SK-N-SH (cell line): ENCODE results near the gene PCED1A. TPM values are rescaled to one million over a fixed set of nuclear protein-coding genes. Genes with fewer than 3 reads are reported as not detected.

Experiments used
- CTCF ChIA-PET: fragments of 300-600, 350-600 bp; formaldehyde crosslinking; extraction: SDS; loops from one replicate; lab custom pipeline; 2021; lab: Yijun Ruan, JAX
- POLR2A ChIA-PET: fragments of 350-600 bp; sonication (Branson Sonifier 250); formaldehyde crosslinking; extraction: SDS; loops from one replicate; lab custom pipeline; 2020; ENCODE audit warnings: antibody characterized with exemption, inconsistent platforms; lab: Yijun Ruan, JAX
- DNase-seq: peaks from one replicate; pipeline ENCODE4 v3.0.0; 2012
- H2AFZ ChIP-seq: fragments of 200-600 bp; sonication (generic); 2 replicates; pipeline ENCODE4 v1.8.1; 2016; ENCODE audit warnings: antibody characterized with exemption, mild to moderate bottlenecking, low read depth
- H3F3A ChIP-seq: fragments of 200-600 bp; sonication (generic); replicated peaks from 2 replicates; pipeline ENCODE3; 2016; ENCODE audit warnings: antibody characterized with exemption, mild to moderate bottlenecking; ENCODE audit not compliant: insufficient read depth
- H3K27ac ChIP-seq, 2 experiments: fragments of 200-500 bp in 1 of 2; fragments of 200-600 bp in 1 of 2; sonication (Bioruptor generic) in 1 of 2; sonication (generic), shearing (Covaris generic) in 1 of 2; 2 replicates each; pipeline versions ENCODE4 v1.5.1 to v1.6.1; 2014 to 2016; ENCODE audit warnings: low read depth in 2 of 2, inconsistent platforms in 1 of 2, low read length in 1 of 2, mild to moderate bottlenecking in 1 of 2, mixed read lengths in 1 of 2
- H3K27me3 ChIP-seq: fragments of 200-600 bp; sonication (generic), shearing (Covaris generic); 2 replicates; pipeline ENCODE4 v1.6.1; 2016; ENCODE audit warnings: mixed run types; ENCODE audit not compliant: insufficient read depth
- H3K36me3 ChIP-seq, 2 experiments: fragments of 200-500 bp in 1 of 2; fragments of 200-600 bp in 1 of 2; sonication (Bioruptor generic) in 1 of 2; sonication (generic) in 1 of 2; replicated peaks in 1 of 2; 2 replicates each; pipeline versions ENCODE3 to v1.5.1; 2014 to 2016; ENCODE audit warnings: low read length in 1 of 2, mild to moderate bottlenecking in 1 of 2; ENCODE audit not compliant: insufficient read depth in 2 of 2, control insufficient read depth in 1 of 2
- H3K4me1 ChIP-seq, 2 experiments: fragments of 200-500 bp in 1 of 2; fragments of 200-600 bp in 1 of 2; sonication (Bioruptor generic) in 1 of 2; sonication (generic), shearing (Covaris generic) in 1 of 2; 2 replicates each; pipeline versions ENCODE4 v1.5.1 to v1.6.1; 2014 to 2016; ENCODE audit warnings: low read depth in 1 of 2, low read length in 1 of 2, mixed run types in 1 of 2; ENCODE audit not compliant: insufficient read depth in 2 of 2, control insufficient read depth in 1 of 2
- H3K4me2 ChIP-seq: fragments of 200-600 bp; sonication (generic), shearing (Covaris generic); 2 replicates; pipeline ENCODE4 v1.6.1; 2017; ENCODE audit warnings: mixed run types
- H3K4me3 ChIP-seq, 2 experiments: fragments of 200-500 bp in 1 of 2; fragments of 200-600 bp in 1 of 2; sonication (Bioruptor generic) in 1 of 2; sonication (generic), shearing (Covaris generic) in 1 of 2; 2 replicates each; pipeline versions ENCODE4 v1.5.1 to v1.8.1; 2014 to 2016; ENCODE audit warnings: low read depth in 2 of 2, inconsistent platforms in 1 of 2, low read length in 1 of 2, mild to moderate bottlenecking in 1 of 2, mixed read lengths in 1 of 2, moderate library complexity in 1 of 2
- H3K79me2 ChIP-seq: fragments of 200-600 bp; sonication (generic); 2 replicates; pipeline ENCODE4 v1.8.1; 2017; ENCODE audit warnings: mild to moderate bottlenecking; ENCODE audit not compliant: insufficient read depth
- H3K9ac ChIP-seq: fragments of 200-600 bp; sonication (generic); 2 replicates; pipeline ENCODE4 v1.6.1; 2017; ENCODE audit warnings: mixed run types
- H3K9me2 ChIP-seq: fragments of 200-600 bp; sonication (generic); 2 replicates; pipeline ENCODE4 v1.6.1; 2017; ENCODE audit warnings: mixed run types
- H3K9me3 ChIP-seq: fragments of 200-600 bp; sonication (generic); 2 replicates; pipeline ENCODE4 v1.6.1; 2017; ENCODE audit warnings: mixed run types, mild to moderate bottlenecking, moderate library complexity
- H4K20me1 ChIP-seq: fragments of 200-600 bp; sonication (generic); 2 replicates; pipeline ENCODE4 v1.6.1; 2017; ENCODE audit warnings: mild to moderate bottlenecking, mixed run types; ENCODE audit not compliant: insufficient read depth
- EP300 ChIP-seq, 2 experiments: IDR thresholded peaks; 2 replicates each; pipeline versions ENCODE4 v1.4.0 to v1.6.1; 2012; ENCODE audit warnings: borderline replicate concordance in 1 of 2, low read depth in 1 of 2, low read length in 1 of 2
- FOSL2 ChIP-seq: IDR thresholded peaks from 2 replicates; pipeline ENCODE4 v1.4.0; 2012; ENCODE audit warnings: low read depth, mild to moderate bottlenecking, moderate library complexity, borderline replicate concordance
- FOXJ3 ChIP-seq: sonication (generic); formaldehyde crosslinking; IDR thresholded peaks from 2 replicates; pipeline ENCODE4 v1.5.1; 2020; ENCODE audit warnings: mild to moderate bottlenecking, missing genetic modification reagents
- GABPA ChIP-seq: IDR thresholded peaks from 2 replicates; pipeline ENCODE4 v1.4.0; 2012; ENCODE audit warnings: low read depth, mild to moderate bottlenecking
- GATA2 ChIP-seq: sonication (generic); formaldehyde crosslinking; IDR thresholded peaks from 2 replicates; pipeline ENCODE4 v1.5.0; 2020; ENCODE audit warnings: mild to moderate bottlenecking, missing genetic modification reagents
- NFIC ChIP-seq: IDR thresholded peaks from 2 replicates; pipeline ENCODE4 v1.4.0; 2012; ENCODE audit warnings: borderline replicate concordance
- POLR2AphosphoS5 ChIP-seq: IDR thresholded peaks from 2 replicates; pipeline ENCODE4 v1.6.1; 2012; ENCODE audit warnings: low read depth, low read length
- RXRA ChIP-seq: IDR thresholded peaks from 2 replicates; pipeline ENCODE4 v1.4.0; 2012; ENCODE audit warnings: low read depth, mild to moderate bottlenecking, borderline replicate concordance
- WGBS: methylation state at CpG from one replicate; pipeline ENCODE4 v1.1.6; 2017; ENCODE audit warnings: low lambda C conversion rate; 5-methylcytosine and 5-hydroxymethylcytosine counted together
- polyA plus RNA-seq, 3 experiments: library from polyadenylated mRNA; depleted of rRNA; stranded (reverse); fragments of >200 nt; gene quantifications; 2 replicates each; pipeline ENCODE4 v1.2.3, GENCODE V29; 2012
- TF ChIP-seq, protein P1 (sequence below): fragments of 200-600 bp; sonication (generic); IDR thresholded peaks from 2 replicates; pipeline ENCODE4 v1.6.1; 2017; ENCODE audit warnings: antibody characterized with exemption, mild to moderate bottlenecking, moderate library complexity
- TF ChIP-seq, protein P2 (sequence below): IDR thresholded peaks from 2 replicates; pipeline ENCODE4 v1.4.0; 2012; ENCODE audit warnings: low read depth, borderline replicate concordance
- TF ChIP-seq, protein P3 (sequence below): IDR thresholded peaks from 2 replicates; pipeline ENCODE4 v1.4.0; 2012; ENCODE audit warnings: low read depth
- TF ChIP-seq, protein P4 (sequence below): fragments of 150-350 bp; IDR thresholded peaks from 2 replicates; pipeline ENCODE4 v1.6.1; 2016; ENCODE audit warnings: mild to moderate bottlenecking, low read depth, low read length
- TF ChIP-seq, protein P5 (sequence below): fragments of 150-350 bp; IDR thresholded peaks from 2 replicates; pipeline ENCODE4 v1.6.1; 2017; ENCODE audit warnings: antibody characterized with exemption, low read length, low read depth, borderline replicate concordance

The PCED1A gene
- polyA plus RNA-seq, 1 of the 3 experiments (the other 2 are of a cell fraction) = 65.2 TPM

DNA sequence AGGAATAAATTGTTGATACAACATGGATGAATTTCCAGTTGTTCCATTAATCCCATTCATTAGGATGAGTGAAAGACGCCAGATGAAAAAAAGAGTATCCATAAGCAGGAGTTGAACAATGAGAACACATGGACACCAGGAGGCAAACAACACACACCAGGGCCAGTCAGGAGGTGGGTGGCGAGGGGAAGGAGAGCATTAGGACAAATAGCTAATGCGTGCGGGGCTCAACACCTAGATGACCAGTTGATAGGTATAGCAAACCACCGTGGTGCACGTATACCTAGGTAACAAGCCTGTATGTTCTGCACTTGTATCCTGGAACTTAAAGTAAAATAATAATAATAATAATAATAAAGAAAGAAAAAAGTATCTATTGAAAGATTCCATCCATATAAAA lies 11.1 kb downstream of the PCED1A start:
- H3K27ac ChIP-seq = no peak overlapping the region
- DNase-seq = no peak
- ChIA-PET CTCF (no interaction called here), POLR2A (no interaction called here)
- no peaks in the 10 kb centered on the region for H3K36me3 ChIP-seq
- no peak overlapping the region for H3K4me3 ChIP-seq
- 49% methylated on average over 6 of the region's 6 CpGs for whole genome bisulfite sequencing
- no peaks in the 10 kb centered on the region for H3K9me3 ChIP-seq
- no peak overlapping the region for H3K9ac ChIP-seq
- H3K79me2 ChIP-seq = no peaks in the 10 kb centered on the region
- peaks cover 15% of the 10 kb centered on the region for H3F3A ChIP-seq
- H3K4me1 ChIP-seq = peaks cover 0 to 6% of the 10 kb centered on the region in 2 experiments; a peak in 1 of 4 replicates
- TF ChIP-seq GABPA (no peak), GATA2 (no peak), FOXJ3 (CRISPR knock-in tag) (no peak)
- TF ChIP-seq, protein P1, sequence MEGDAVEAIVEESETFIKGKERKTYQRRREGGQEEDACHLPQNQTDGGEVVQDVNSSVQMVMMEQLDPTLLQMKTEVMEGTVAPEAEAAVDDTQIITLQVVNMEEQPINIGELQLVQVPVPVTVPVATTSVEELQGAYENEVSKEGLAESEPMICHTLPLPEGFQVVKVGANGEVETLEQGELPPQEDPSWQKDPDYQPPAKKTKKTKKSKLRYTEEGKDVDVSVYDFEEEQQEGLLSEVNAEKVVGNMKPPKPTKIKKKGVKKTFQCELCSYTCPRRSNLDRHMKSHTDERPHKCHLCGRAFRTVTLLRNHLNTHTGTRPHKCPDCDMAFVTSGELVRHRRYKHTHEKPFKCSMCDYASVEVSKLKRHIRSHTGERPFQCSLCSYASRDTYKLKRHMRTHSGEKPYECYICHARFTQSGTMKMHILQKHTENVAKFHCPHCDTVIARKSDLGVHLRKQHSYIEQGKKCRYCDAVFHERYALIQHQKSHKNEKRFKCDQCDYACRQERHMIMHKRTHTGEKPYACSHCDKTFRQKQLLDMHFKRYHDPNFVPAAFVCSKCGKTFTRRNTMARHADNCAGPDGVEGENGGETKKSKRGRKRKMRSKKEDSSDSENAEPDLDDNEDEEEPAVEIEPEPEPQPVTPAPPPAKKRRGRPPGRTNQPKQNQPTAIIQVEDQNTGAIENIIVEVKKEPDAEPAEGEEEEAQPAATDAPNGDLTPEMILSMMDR = no peak
- H3K4me2 ChIP-seq = no peak overlapping the region
- no peaks in the 10 kb centered on the region for H3K9me2 ChIP-seq
- H3K27me3 ChIP-seq = no peaks in the 10 kb centered on the region
- H2AFZ ChIP-seq = no peak overlapping the region
- H4K20me1 ChIP-seq = no peaks in the 10 kb centered on the region

DNA sequence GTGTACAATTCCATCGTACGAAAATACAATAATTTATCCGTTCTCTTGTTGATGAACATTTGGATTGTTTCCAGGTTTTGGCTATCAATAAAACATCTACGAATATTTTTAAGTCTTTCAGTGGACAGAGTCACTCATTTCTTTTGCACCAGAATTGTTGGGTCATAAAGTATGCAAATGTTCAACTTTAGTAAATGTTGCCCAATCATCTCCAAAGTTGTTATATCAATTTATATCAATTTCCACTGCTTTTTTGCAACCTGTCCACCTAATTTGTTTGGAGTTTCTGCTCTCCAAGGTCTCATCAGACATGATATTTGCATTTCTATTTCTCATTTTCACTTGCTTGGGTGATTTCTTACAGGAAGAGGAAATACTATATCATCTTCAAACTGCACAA lies 13.8 kb downstream of the PCED1A start:
- WGBS = 55% methylated on average over 4 of the region's 4 CpGs
- no peak overlapping the region for H3K9ac ChIP-seq
- H3K4me3 ChIP-seq = no peak overlapping the region
- peaks cover 2 to 3% of the 10 kb centered on the region in 2 experiments; a peak in 2 of 4 replicates for H3K4me1 ChIP-seq
- TF ChIP-seq FOXJ3 (CRISPR knock-in tag) = no peak
- TF ChIP-seq RXRA = no peak
- TF ChIP-seq NFIC = no peak
- TF ChIP-seq, protein P2, sequence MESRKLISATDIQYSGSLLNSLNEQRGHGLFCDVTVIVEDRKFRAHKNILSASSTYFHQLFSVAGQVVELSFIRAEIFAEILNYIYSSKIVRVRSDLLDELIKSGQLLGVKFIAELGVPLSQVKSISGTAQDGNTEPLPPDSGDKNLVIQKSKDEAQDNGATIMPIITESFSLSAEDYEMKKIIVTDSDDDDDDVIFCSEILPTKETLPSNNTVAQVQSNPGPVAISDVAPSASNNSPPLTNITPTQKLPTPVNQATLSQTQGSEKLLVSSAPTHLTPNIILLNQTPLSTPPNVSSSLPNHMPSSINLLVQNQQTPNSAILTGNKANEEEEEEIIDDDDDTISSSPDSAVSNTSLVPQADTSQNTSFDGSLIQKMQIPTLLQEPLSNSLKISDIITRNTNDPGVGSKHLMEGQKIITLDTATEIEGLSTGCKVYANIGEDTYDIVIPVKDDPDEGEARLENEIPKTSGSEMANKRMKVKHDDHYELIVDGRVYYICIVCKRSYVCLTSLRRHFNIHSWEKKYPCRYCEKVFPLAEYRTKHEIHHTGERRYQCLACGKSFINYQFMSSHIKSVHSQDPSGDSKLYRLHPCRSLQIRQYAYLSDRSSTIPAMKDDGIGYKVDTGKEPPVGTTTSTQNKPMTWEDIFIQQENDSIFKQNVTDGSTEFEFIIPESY = no peak
- TF ChIP-seq, protein P1 = no peak
- TF ChIP-seq, protein P3, sequence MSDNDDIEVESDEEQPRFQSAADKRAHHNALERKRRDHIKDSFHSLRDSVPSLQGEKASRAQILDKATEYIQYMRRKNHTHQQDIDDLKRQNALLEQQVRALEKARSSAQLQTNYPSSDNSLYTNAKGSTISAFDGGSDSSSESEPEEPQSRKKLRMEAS = no peak
- TF ChIP-seq, protein P4, sequence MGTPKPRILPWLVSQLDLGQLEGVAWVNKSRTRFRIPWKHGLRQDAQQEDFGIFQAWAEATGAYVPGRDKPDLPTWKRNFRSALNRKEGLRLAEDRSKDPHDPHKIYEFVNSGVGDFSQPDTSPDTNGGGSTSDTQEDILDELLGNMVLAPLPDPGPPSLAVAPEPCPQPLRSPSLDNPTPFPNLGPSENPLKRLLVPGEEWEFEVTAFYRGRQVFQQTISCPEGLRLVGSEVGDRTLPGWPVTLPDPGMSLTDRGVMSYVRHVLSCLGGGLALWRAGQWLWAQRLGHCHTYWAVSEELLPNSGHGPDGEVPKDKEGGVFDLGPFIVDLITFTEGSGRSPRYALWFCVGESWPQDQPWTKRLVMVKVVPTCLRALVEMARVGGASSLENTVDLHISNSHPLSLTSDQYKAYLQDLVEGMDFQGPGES = no peak
- TF ChIP-seq POLR2AphosphoS5 = no peak
- TF ChIP-seq EP300 (IDR thresholded peaks at IDR 0.05; ENCODE audit: borderline replicate concordance in 1 of 2, low read depth in 1 of 2, low read length in 1 of 2) = no peak
- TF ChIP-seq FOSL2 = no peak
- TF ChIP-seq, protein P5, sequence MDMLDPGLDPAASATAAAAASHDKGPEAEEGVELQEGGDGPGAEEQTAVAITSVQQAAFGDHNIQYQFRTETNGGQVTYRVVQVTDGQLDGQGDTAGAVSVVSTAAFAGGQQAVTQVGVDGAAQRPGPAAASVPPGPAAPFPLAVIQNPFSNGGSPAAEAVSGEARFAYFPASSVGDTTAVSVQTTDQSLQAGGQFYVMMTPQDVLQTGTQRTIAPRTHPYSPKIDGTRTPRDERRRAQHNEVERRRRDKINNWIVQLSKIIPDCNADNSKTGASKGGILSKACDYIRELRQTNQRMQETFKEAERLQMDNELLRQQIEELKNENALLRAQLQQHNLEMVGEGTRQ = no peak
- H2AFZ ChIP-seq = no peak overlapping the region
- H4K20me1 ChIP-seq = no peaks in the 10 kb centered on the region
- no peak overlapping the region for H3K4me2 ChIP-seq
- H3K79me2 ChIP-seq = no peaks in the 10 kb centered on the region
- no peak for DNase-seq
- H3K9me2 ChIP-seq = no peaks in the 10 kb centered on the region
- H3K36me3 ChIP-seq = no peaks in the 10 kb centered on the region
- ChIA-PET POLR2A (no interaction called here), CTCF (no interaction called here)
- no peaks in the 10 kb centered on the region for H3K9me3 ChIP-seq
- no peak overlapping the region for H3K27ac ChIP-seq
- no peaks in the 10 kb centered on the region for H3K27me3 ChIP-seq
- H3F3A ChIP-seq = peaks cover 5% of the 10 kb centered on the region
